Osteocyte (in vitro differentiated cells): ENCODE results near the gene MEIS2. TPM values are rescaled to one million over a fixed set of nuclear protein-coding genes. Genes with fewer than 3 reads are reported as not detected.
A peak's percentile ranks its signal among the peaks of the same experiment; 100 is the strongest.

Experiments used
- DNase-seq: peaks from one replicate; pipeline ENCODE4 v3.0.0; 2021; ENCODE audit warnings: mixed read lengths; ENCODE audit not compliant: unreplicated experiment; ENCODE audit errors: extremely low spot score
- H3K27ac Mint-ChIP-seq: one replicate; pipeline ENCODE4 v1.8.0; 2021; ENCODE audit warnings: mild to moderate bottlenecking, mixed read lengths; ENCODE audit not compliant: unreplicated experiment
- H3K27me3 Mint-ChIP-seq: one replicate; pipeline ENCODE4 v1.8.0; 2021; ENCODE audit warnings: mixed read lengths; ENCODE audit not compliant: unreplicated experiment
- H3K36me3 Mint-ChIP-seq: one replicate; pipeline ENCODE4 v1.8.0; 2021; ENCODE audit warnings: mixed read lengths; ENCODE audit not compliant: unreplicated experiment
- H3K4me1 Mint-ChIP-seq: one replicate; pipeline ENCODE4 v1.8.0; 2021; ENCODE audit warnings: mixed read lengths; ENCODE audit not compliant: unreplicated experiment
- H3K4me3 Mint-ChIP-seq: one replicate; pipeline ENCODE4 v1.8.0; 2021; ENCODE audit warnings: mild to moderate bottlenecking, moderate library complexity, mixed read lengths; ENCODE audit not compliant: unreplicated experiment
- H3K9me3 Mint-ChIP-seq: one replicate; pipeline ENCODE4 v1.8.0; 2021; ENCODE audit warnings: mixed read lengths; ENCODE audit not compliant: unreplicated experiment
- total RNA-seq: library from RNA; stranded (reverse); gene quantifications from 2 replicates; pipeline ENCODE4 v1.2.1, GENCODE V29; 2021
- TF ChIP-seq, protein P1 (sequence below): fragments of 200-600 bp; sonication (generic); IDR thresholded peaks from 2 replicates; pipeline ENCODE4 v1.5.0; 2021; ENCODE audit warnings: antibody characterized with exemption, mild to moderate bottlenecking, moderate library complexity

The MEIS2 gene
- total RNA-seq, 1 donor from 2014 or later: 79.9 TPM

GRCh38 chr15:36964626-36965025, 135.7 kb downstream of the MEIS2 start:
- Mint-ChIP-seq H3K36me3 (peaks cover 10% of the 10 kb centered on the region), H3K27ac (no peak overlapping the region), H3K4me1 (peaks cover 16% of the 10 kb centered on the region), H3K4me3 (no peak overlapping the region), H3K27me3 (no peaks in the 10 kb centered on the region), H3K9me3 (no peaks in the 10 kb centered on the region)
- DNase-seq: no peak
- TF ChIP-seq, protein P1, sequence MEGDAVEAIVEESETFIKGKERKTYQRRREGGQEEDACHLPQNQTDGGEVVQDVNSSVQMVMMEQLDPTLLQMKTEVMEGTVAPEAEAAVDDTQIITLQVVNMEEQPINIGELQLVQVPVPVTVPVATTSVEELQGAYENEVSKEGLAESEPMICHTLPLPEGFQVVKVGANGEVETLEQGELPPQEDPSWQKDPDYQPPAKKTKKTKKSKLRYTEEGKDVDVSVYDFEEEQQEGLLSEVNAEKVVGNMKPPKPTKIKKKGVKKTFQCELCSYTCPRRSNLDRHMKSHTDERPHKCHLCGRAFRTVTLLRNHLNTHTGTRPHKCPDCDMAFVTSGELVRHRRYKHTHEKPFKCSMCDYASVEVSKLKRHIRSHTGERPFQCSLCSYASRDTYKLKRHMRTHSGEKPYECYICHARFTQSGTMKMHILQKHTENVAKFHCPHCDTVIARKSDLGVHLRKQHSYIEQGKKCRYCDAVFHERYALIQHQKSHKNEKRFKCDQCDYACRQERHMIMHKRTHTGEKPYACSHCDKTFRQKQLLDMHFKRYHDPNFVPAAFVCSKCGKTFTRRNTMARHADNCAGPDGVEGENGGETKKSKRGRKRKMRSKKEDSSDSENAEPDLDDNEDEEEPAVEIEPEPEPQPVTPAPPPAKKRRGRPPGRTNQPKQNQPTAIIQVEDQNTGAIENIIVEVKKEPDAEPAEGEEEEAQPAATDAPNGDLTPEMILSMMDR: no peak

DNA sequence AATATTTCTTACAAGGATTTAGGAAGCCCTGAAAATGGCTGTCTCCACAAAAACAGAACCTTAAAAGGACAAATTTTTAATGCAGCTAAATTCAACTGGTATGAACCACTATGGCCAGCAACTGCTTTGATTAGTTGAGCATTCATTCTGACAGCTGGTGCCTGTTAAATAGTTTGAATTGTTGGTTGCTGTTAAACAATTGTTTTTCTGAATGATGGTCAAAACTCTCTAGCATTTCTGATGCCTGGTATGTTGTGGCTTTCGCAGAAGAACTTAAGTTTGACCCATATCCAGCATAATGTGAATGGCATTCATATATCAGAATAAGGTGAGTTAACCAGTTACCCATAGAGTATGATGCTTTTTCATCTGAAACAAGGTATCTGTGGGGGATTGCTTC, 138.4 kb downstream of the MEIS2 start:
- TF ChIP-seq, protein P1: no peak
- Mint-ChIP-seq H3K4me1 (peaks cover 18% of the 10 kb centered on the region), H3K4me3 (no peak overlapping the region), H3K27me3 (no peaks in the 10 kb centered on the region), H3K9me3 (no peaks in the 10 kb centered on the region), H3K36me3 (peaks cover 1% of the 10 kb centered on the region), H3K27ac (no peak overlapping the region)
- no peak for DNase-seq

DNA sequence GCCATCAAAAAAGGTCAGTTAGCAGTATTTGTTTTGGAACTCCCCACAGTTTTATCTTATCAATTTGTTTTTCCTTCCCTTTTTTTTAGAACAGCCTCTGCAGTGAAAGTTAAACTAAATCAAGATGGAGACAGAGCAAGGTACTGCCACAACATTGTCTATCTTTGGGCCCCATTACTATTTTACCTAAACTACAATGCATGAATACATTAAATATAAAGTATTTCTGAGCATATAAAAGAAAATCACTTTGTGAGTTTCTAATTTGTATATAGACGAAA, 139.5 kb downstream of the MEIS2 start:
- Mint-ChIP-seq H3K27ac (no peak overlapping the region), H3K36me3 (peaks cover 3% of the 10 kb centered on the region), H3K9me3 (no peaks in the 10 kb centered on the region), H3K27me3 (no peaks in the 10 kb centered on the region), H3K4me3 (no peak overlapping the region), H3K4me1 (peaks cover 18% of the 10 kb centered on the region)
- TF ChIP-seq, protein P1: no peak
- no peak for DNase-seq

DNA sequence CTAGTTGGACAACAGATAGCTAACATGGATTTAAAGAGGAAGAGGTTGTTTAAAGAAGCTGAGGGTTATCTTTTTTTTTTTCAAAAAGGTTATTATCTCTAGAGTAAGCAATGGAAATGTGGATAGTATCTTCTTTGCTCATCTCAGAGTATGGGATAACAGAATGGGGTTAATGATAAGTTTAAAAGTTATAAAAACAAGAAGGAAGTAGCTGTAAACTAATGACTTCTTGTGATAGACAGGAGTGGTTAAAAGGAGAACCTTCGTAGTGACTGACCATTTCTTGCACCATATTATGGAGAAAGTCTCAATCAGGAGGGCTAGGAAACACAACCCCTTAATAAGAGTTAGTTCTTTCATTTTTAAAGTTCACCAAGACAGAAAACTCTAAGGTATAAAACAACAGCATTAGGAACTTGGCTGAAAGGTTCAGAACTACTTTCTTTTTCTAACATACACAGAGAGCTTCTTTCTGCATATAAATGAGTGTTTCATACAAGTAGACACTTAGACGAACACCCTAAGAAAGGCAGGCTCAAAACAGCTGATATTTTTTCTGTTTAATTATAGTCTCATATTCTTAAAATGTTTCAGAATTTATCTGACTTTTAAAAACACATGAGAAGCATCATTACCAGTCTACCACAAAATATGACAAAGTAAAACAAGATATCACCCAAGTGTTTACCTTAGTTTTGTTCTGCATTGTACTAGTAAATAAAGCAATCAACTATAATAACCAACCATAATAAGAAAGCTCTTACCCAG, 140.0 kb downstream of the MEIS2 start:
- Mint-ChIP-seq H3K27ac (peak overlapping the region; percentile 1), H3K9me3 (no peaks in the 10 kb centered on the region), H3K4me1 (peaks cover 18% of the 10 kb centered on the region)

GRCh38 chr15:36959746-36960145, 140.6 kb downstream of the MEIS2 start:
- Mint-ChIP-seq H3K36me3 (peaks cover 3% of the 10 kb centered on the region), H3K9me3 (no peaks in the 10 kb centered on the region), H3K4me3 (no peak overlapping the region), H3K27me3 (no peaks in the 10 kb centered on the region), H3K4me1 (peaks cover 18% of the 10 kb centered on the region), H3K27ac (peak overlapping the region; percentile 1)
- TF ChIP-seq, protein P1: no peak
- no peak for DNase-seq

More for the DNA sequence above, 140.0 kb downstream of the MEIS2 start:
- DNase-seq: no peak
- peaks cover 3% of the 10 kb centered on the region for H3K36me3 Mint-ChIP-seq
- H3K4me3 Mint-ChIP-seq: no peak overlapping the region
- H3K27me3 Mint-ChIP-seq: no peaks in the 10 kb centered on the region
- TF ChIP-seq, protein P1: no peak
